ENCODE measurements around the gene RPE65.

- TF ChIP-seq POLR2A (IDR thresholded peaks at IDR 0.05): no peak
- TF ChIP-seq CTCF (IDR thresholded peaks at IDR 0.05): no peak
Observed at GRCh38 chr1:68454534-68454933, 4.8 kb upstream of the RPE65 start.
